Tibial artery (tissue), 4 donors: ENCODE measurements around the gene COPA.
A peak's percentile ranks its signal among the peaks of the same experiment; 100 is the strongest.
"Not testable (repeated sequence)": the region's sequence is repeated elsewhere in the genome, so short reads cannot be mapped to it uniquely, and the experiment has no call there.

Source experiments
- DNase-seq, 2 donors: peaks; one replicate each; pipeline ENCODE4 v3.0.0-alpha.2; 2019
- H3K27ac ChIP-seq, 2 donors: fragments of 200-600 bp; sonication (generic) in 1 of 2; 1 replicate in 1 of 2; 2 replicates in 1 of 2; pipeline ENCODE4 v1.5.1; 2018 to 2019; ENCODE audit warnings: mild to moderate bottlenecking in 1 of 2
- H3K27me3 ChIP-seq, 2 donors: fragments of 200-600 bp; sonication (generic) in 1 of 2; one replicate each; pipeline versions ENCODE4 v1.5.1 to v1.6.0; 2016 to 2019
- H3K36me3 ChIP-seq, 3 donors: fragments of 200-600 bp; sonication (generic) in 2 of 3; one replicate each; pipeline ENCODE4 v1.5.1; 2016 to 2019; ENCODE audit warnings: mild to moderate bottlenecking in 2 of 3
- H3K4me1 ChIP-seq, 4 donors: fragments of 200-600 bp; sonication (generic) in 2 of 4; 1 replicate in 3 of 4; 2 replicates in 1 of 4; pipeline ENCODE4 v1.5.1; 2016 to 2019
- H3K4me3 ChIP-seq, 2 donors: fragments of 200-600 bp; sonication (generic) in 1 of 2; 1 replicate in 1 of 2; 2 replicates in 1 of 2; pipeline ENCODE4 v1.5.1; 2018 to 2019; ENCODE audit warnings: mild to moderate bottlenecking in 2 of 2
- H3K9me3 ChIP-seq, 3 donors: fragments of 200-600 bp; sonication (generic) in 1 of 3; one replicate each; pipeline ENCODE4 v1.5.1; 2016 to 2019
- intact Hi-C: fragments of 100-400 bp; cut with DNase I; formaldehyde crosslinking; loops from one replicate; pipeline ENCODE4 v1.15.0; 2023; ENCODE audit warnings: low total_unique reads
- TF ChIP-seq, protein P1 (sequence below), 2 experiments: fragments of 200-600 bp in 1 of 2; fragments of 450-650 bp in 1 of 2; IDR thresholded peaks; one replicate each; pipeline ENCODE4 v1.5.1; 2017 to 2019; ENCODE audit warnings: antibody characterized with exemption in 2 of 2, mild to moderate bottlenecking in 1 of 2, moderate library complexity in 1 of 2

Gene COPA

DNA sequence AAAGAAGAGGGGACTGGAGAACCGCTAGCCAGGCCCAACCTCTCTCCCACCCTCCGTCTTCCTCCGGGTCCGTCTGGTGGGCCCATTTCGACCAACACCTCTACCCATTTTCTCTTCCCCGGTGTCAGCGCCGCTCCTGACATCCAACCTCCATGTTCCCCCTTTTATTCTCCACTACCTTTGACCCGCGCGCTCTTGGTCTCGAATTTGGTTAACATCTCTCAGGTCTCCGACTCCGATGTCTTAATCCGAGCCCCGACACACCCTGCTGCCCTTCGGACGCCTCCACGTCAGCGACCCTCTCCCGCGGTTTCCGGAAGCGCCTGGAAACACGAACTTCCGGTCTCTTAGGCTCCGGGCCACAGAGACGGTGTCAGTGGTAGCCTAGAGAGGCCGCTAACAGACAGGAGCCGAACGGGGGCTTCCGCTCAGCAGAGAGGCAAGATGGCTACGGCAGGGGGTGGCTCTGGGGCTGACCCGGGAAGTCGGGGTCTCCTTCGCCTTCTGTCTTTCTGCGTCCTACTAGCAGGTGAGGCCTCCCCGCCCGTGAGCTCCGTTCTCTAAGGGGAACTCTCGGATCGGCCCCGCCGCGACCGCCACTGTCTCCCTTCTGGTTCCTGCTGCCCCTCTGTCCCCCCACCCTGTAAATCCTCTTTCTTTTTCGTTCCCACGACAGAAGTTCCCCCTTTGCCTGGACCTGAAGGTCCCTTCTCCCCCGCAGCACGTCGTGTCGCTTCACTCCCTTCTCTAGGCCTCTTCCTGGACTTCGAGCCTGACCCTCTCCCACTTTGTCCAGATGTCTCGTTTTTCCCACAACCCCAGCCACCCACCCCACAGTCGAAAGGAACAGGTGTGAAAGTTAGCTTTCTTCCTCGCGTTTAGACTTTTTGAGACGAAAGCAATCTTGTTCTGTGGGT lies at the start of gene COPA, which contains the start of gene NCSTN:
TSS of gene COPA (minus strand) at position 298 of the 917 bp plus-strand sequence. CDS start at position 218, 80 bp downstream.
TSS of gene NCSTN (plus strand) at position 431 of the 917 bp plus-strand sequence. CDS start at position 445, 14 bp downstream.
- peak within 1 kb of the TSS; percentile 94 to 95 for H3K27ac ChIP-seq
- peaks cover 16 to 36% (median 17%) of the 10 kb centered on the region in 3 donors for H3K36me3 ChIP-seq
- DNase-seq, result peak; percentile 94 to 95
- no peaks in the 10 kb centered on the region for H3K9me3 ChIP-seq
- TF ChIP-seq, protein P1, sequence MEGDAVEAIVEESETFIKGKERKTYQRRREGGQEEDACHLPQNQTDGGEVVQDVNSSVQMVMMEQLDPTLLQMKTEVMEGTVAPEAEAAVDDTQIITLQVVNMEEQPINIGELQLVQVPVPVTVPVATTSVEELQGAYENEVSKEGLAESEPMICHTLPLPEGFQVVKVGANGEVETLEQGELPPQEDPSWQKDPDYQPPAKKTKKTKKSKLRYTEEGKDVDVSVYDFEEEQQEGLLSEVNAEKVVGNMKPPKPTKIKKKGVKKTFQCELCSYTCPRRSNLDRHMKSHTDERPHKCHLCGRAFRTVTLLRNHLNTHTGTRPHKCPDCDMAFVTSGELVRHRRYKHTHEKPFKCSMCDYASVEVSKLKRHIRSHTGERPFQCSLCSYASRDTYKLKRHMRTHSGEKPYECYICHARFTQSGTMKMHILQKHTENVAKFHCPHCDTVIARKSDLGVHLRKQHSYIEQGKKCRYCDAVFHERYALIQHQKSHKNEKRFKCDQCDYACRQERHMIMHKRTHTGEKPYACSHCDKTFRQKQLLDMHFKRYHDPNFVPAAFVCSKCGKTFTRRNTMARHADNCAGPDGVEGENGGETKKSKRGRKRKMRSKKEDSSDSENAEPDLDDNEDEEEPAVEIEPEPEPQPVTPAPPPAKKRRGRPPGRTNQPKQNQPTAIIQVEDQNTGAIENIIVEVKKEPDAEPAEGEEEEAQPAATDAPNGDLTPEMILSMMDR (IDR thresholded peaks at IDR 0.05), result no peak
- peaks cover 0 to 33% (median 23%) of the 10 kb centered on the region in 4 donors for H3K4me1 ChIP-seq
- H3K27me3 ChIP-seq, result no peaks in the 10 kb centered on the region
- peak within 1 kb of the TSS; percentile 75 to 77 for H3K4me3 ChIP-seq
- intact Hi-C loops, result no loop called here

DNA sequence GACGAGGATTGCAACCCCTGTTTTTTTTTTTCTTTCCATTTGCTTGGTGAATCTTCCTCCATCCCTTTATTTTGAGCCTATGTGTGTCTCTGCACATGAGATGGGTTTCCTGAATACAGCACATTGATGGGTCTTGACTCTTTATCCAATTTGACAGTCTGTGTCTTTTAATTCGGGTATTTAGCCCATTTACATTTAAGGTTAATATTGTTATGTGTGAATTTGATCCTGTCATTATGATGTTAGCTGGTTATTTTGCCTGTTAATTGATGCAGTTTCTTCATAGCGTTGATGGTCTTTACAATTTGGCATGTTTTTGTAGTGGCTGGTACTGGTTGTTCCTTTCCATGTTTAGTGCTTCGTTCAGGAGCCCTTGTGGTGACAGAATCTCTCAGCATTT lies 45.4 kb upstream of the COPA start:
- H3K27me3 ChIP-seq, intact Hi-C loops, H3K4me1 ChIP-seq, DNase-seq, H3K9me3 ChIP-seq, H3K36me3 ChIP-seq, H3K4me3 ChIP-seq, H3K27ac ChIP-seq: not testable (repeated sequence)

DNA sequence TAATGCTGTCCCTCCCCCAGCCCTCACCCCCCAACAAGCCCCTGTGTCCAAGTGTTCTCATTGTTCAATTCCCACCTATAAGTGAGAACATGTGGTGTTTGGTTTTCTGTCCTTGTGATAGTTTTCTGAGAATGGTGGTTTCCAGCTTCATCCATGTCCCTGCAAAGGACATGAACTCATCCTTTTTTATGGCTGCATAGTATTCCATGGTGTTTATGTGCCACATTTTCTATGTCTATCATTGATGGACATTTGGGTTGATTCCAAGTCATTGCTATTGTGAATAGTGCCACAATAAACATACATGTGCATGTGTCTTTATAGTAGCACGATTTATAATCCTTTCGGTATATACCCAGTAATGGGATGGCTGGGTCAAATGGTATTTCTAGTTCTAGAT lies 41.8 kb upstream of the COPA start:
- DNase-seq, H3K4me1 ChIP-seq, H3K27me3 ChIP-seq, intact Hi-C loops, H3K4me3 ChIP-seq, H3K27ac ChIP-seq, H3K9me3 ChIP-seq, H3K36me3 ChIP-seq: not testable (repeated sequence)

DNA sequence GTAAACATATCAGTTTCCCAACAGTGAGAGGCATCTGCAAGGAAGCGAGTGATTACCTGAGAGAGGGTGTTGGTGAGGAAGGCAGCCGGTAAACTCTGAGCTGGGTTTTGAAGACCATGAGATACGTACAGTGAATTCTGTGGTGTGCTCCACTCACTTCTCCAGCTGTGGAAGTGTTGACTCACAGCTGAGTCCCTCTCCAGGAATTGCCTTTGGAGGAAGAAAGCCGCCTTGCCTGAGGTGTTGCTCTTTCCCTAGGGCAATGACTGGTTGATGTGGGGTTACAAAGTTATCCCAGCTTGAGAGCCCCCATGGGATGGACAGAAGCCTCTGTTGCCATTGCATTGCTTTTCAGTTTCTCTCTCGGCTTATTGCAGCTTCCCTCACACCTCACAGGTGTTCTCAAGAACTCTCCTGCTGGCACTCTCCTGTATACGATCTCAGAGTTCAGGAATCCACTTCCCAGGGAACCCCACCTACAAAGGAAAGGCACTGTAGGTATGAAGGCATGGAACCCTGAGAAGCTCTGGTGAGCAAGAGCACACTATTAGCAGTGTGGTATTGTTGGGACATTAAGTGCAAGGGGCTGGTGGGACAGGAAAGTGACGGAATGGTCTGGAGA lies 34.6 kb upstream of the COPA start:
- peaks cover 0 to 8% (median 2%) of the 10 kb centered on the region in 4 donors for H3K4me1 ChIP-seq
- H3K27ac ChIP-seq, result no peak overlapping the region
- H3K27me3 ChIP-seq, result peaks cover 0 to 11% of the 10 kb centered on the region in 2 donors
- TF ChIP-seq, protein P1 (IDR thresholded peaks at IDR 0.05), result no peak
- DNase-seq, result no peak
- no peaks in the 10 kb centered on the region for H3K9me3 ChIP-seq
- no peaks in the 10 kb centered on the region for H3K36me3 ChIP-seq
- intact Hi-C loops, result no loop called here
- H3K4me3 ChIP-seq, result no peak overlapping the region

DNA sequence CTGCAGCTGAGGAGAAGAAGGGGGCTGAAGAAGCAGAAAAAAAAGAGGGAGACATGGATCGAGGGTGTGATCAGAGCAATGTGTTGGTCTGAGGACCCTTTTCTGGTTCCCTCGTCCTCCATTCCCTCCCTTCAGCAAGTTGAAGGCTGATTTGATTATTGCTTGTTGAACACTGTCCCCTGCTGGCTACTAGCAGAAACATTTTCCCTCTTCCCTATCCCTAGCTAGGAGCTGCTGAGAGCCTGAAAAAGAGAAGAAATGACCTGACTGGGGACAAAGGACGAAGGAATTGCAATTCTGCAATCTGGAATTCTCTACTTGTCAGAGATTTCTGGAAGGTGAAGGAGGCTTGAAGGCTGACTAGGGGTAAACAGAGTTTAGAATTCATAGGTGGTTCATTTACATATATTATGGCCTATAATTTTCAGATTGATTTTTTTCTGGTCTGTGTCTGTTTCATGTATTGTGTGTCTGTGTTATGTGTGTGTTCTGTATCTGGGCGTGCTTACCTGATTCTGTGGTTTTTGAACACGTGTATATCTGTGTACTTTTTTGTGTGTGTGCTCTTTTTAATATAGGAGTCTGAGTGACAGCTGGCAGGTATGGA lies 33.6 kb upstream of the COPA start:
- TF ChIP-seq, protein P1 (IDR thresholded peaks at IDR 0.05), result peak; percentile 68 to 75
- Histone ChIP-seq H3K36me3 (no peaks in the 10 kb centered on the region), H3K27ac (no peak overlapping the region), H3K4me1 (peaks cover 0 to 8% (median 2%) of the 10 kb centered on the region in 4 donors), H3K9me3 (no peaks in the 10 kb centered on the region), H3K27me3 (peaks cover 0 to 21% of the 10 kb centered on the region in 2 donors), H3K4me3 (no peak overlapping the region)
- DNase-seq, result no peak
- intact Hi-C loops, result no loop called here

DNA sequence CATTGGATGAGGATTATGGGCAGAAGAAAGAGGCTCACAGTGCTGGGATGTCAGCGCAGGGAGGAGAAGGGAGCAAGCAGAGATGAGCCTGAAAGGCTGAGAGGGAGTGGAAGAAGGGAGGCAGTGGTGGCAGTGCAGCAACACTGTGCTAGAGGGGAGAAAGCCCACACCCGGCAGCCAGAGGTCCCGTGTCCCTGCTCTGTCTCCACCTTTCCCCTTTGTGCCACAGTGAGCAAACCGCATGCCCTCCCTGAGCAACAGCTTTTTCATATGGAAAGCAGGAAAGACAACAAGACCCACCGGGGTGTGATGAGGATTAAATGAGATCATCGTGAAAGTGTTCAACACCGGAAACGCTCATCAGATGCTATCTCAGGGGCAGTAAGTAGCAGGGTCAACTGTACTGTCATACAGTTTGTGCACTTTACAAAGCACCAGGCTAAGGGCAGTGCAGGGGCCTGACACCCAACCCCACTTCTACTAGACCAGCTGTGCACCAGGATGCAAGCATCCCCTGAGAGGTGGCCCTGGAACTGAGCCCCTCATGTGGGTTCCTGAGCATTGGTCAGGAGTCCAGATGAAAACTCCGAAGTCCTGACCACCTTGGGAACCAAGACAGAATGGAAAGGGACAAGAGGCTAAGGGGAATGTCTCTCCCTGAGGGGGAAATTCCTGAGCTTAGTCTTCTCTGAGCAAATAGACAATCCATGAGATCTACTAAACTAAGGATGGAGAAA lies 32.9 kb upstream of the COPA start:
- Histone ChIP-seq H3K27ac (no peak overlapping the region), H3K4me3 (no peak overlapping the region), H3K4me1 (peaks cover 0 to 8% (median 2%) of the 10 kb centered on the region in 4 donors), H3K36me3 (no peaks in the 10 kb centered on the region), H3K9me3 (no peaks in the 10 kb centered on the region), H3K27me3 (peaks cover 0 to 27% of the 10 kb centered on the region in 2 donors)
- intact Hi-C loops, result no loop called here
- DNase-seq, result no peak
- TF ChIP-seq, protein P1 (IDR thresholded peaks at IDR 0.05), result no peak
